NCI-H82 treated with DMSO at 0.1 percent for 48 hours (cell line): ENCODE measurements around the gene ENOX1.
A peak's percentile ranks its signal among the peaks of the same experiment; 100 is the strongest.

Experiments used
- DNase-seq: peaks from one replicate; lab custom pipeline; 2025; ENCODE audit not compliant: unreplicated experiment; lab: John Stamatoyannopoulos, UW

ENOX1 gene

GRCh38 chr13:43325636-43326035 is 461.1 kb downstream of the ENOX1 start:
- no peak for DNase-seq

GRCh38 chr13:43324129-43324528 is 462.6 kb downstream of the ENOX1 start:
- no peak for DNase-seq

- DNase-seq: no peak
Measured at GRCh38 chr13:43319617-43320444, 466.9 kb downstream of the ENOX1 start.

DNA sequence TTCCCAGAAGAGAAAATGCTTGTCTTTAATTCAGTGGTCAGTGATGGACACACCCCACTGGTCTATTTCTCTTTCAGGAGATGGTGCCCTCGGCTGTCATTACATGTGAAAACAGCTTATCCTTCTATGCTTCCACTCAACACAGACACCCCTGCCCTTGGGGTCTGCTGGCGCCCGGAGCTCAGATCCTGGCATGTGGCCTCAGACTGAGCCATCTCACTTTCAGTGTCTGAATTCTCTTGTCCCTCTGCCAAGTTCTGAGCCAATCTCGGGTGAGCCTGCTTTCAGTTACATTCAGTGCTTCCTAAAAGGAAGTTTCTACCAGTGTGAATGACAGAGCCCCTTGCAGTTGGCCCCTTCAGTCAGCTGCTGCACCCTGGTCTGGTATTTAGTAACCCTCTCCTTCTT is 469.8 kb downstream of the ENOX1 start:
- no peak for DNase-seq

DNA sequence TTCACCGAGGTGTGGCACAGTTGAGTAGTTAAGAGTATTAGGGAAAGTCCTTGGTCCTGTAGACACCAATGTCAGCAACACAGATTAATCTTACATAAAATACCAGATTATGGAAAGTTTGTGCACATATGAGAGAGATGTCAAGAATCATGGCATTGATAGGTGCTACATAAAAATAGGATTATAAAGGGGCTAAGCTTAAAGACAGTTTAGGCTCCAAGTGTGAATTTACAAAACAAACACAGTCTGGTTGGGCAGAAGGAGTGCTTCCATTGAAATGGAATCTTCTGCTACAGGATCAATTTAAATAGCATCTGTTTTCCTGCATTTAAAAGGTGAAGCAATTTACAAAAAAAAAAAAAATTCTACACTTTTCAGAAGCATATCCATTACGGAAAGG is 470.5 kb downstream of the ENOX1 start:
- peak; percentile 27 for DNase-seq

DNA sequence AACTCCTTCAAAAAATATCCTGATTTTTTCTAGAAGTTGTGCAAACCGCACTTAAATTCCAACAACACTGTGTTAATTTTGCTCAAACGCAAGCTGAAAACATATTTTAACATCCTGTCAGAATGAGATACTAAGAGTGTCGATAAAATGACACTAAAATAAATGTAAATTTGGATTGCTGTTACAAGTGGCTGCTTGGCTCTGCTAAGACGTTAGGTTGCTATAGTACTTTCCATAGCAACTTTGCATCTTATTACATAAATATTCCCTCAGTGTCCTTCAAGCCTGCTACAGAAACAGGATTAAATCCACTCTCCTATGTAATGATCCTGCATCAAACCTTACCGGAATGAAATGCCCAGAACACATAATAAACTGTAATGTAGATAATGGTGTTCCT is 471.2 kb downstream of the ENOX1 start:
- DNase-seq: no peak

- no peak for DNase-seq
Measured at GRCh38 chr13:43309311-43309710, 477.5 kb downstream of the ENOX1 start.

GRCh38 chr13:43307921-43308433 is 478.8 kb downstream of the ENOX1 start:
- DNase-seq: peak; percentile 33

- no peak for DNase-seq
Measured at GRCh38 chr13:43307221-43307920, 479.4 kb downstream of the ENOX1 start.

- DNase-seq: no peak
Measured at GRCh38 chr13:43306372-43306771, 480.4 kb downstream of the ENOX1 start.

DNA sequence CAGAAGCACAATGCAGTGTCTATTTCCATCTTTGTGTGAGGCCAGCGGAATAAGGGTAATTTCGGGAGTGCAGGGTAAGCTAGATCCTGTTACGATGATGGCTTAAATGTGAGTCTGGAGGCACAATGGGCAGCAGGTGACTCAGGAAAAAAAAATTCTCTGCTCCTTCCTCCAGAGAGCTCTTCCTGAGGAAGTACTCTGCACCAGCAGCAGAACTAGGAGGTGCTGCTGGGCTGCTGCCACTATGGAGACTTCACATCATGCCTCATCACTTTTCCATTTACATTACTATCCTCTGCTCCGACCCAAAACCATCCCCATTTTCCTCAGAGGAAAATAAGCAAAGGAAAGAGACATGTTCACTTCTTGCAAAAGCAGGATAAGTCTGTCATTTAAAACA is 481.4 kb downstream of the ENOX1 start:
- no peak for DNase-seq

DNA sequence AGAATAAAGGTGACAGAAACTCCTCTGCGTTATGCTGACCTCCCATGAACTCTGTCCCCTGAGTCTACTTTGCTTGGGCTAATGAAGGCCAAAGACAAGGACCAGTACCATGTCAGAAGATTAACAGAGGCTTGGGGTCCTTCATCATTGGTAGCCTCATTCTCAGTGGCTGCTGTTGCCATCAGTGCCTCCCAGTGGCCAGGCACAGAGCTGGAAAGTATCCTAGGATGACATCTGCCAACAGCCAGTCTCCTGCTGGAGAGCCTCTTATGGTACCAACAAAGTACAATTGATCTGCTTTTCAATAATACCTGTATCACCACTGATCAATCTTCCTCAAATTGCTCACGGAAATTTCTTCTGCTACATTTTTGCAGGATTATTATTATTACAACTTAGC is 481.8 kb downstream of the ENOX1 start:
- DNase-seq: no peak

- DNase-seq: no peak
Measured at GRCh38 chr13:43304449-43304848, 482.3 kb downstream of the ENOX1 start.

DNA sequence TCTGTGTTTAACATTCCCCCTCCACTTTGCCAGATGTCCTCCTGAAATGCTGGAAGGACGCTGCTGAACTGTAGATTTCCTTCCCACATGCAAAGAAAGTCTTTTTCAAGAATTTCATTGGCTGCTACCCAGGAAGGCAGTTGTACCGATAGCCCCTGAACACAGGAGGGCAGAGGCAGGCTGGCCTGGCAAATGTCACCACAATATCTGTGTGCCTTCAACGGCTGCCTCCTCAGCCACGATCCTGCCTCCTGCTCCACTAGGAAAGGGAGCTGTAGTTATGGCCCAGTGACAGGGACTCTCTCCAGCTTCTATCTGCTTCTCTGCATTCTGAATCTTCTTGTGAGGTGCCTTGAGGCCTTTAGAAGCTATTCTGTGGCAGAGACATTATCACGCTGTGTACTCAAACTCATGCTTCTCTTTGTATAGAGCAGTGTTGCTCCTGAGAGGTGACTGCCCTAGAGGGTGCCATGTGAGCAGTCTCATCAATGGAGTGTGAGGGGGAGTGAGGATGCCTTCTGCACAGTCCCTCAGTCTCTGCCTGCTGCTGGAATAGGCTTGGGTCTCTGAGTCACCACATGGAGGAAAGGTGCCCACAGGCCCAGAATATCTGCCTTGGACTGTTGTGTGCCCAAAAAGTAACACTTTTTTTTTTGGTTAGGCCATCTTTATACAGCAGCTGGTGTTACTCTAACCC is 483.6 kb downstream of the ENOX1 start:
- DNase-seq: peak; percentile 22

DNA sequence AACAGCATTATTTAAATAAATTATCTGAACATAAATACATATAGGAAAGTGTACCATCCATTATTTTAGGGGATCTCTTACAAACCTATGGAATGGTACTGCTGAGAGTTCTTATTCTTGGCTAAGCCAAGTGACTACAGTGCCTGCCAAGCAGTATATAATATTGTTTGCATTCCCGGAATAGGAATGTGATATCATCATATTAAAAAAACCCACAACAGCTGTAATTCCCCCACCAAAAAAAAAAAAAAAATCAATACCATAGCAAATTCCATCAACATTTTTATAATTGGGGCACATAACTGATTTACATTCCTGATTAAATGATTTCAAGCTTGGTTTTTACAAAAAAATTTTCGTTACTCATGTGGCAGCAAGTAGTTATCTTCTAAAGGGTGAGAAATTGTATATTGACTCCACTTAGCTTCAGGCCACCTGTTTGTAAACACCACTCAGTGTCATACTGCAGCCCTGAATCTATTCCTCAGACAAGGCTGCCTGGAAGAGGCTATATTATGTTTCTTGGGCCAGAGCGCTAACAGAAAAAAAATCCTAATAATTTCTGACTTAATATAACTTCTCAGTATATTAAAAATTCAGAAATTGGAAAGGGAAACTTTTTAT is 485.3 kb downstream of the ENOX1 start:
- DNase-seq: no peak

DNA sequence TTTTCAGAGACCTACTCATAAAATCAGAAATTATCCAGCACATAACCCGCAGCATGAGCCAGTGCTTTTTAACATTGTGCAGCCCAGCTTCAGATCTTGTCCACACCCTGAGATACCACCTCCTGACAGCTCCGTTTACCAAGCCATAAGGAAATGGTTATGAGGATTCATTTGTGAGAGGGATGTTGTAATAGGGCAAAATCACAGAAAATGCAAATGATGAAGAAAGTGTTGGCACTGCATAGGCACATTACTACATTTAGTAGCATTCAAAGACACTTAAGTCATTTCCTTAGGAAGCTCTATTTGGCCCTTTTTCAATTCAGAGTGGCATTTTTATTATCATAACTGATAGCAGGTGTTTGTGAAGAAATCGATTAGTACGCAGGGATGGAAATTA is 485.9 kb downstream of the ENOX1 start:
- DNase-seq: no peak

GRCh38 chr13:43299374-43299773 is 487.4 kb downstream of the ENOX1 start:
- no peak for DNase-seq

- no peak for DNase-seq
Measured at GRCh38 chr13:43298816-43299215, 488.0 kb downstream of the ENOX1 start.

DNA sequence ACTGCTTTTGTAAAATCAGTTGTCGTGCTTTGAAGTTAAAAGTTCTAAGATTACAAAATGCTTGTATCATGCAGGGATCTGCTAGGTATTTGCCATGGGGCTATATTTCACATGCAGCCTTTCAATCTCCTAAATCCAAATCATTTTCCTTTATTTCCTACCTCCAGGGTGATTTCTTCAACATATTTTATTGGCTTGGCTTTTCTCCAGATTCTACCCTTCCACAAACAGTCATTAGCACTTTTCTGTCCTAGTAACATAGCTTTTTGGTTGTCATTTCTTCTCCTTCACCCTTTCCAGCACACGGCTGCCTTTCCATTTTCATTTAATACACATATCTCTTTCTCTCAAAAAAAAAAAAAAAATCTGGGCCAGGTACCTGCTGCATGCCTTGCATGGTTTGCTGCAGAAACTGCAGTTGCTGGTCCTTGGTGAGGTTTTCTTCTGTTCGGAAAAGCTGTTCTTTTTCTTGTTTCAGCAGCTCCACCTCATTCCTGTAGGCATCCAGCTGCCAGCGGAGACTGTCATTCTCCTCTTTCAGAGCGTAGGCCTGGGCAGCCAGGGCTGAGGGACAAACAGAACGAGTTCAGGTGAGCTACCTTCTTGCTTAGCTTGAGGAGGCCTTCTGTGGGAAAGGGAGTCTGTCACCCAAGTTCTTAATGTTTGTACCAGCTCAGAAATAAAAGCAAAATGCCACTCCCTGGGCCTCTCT is 488.6 kb downstream of the ENOX1 start:
- DNase-seq: no peak

DNA sequence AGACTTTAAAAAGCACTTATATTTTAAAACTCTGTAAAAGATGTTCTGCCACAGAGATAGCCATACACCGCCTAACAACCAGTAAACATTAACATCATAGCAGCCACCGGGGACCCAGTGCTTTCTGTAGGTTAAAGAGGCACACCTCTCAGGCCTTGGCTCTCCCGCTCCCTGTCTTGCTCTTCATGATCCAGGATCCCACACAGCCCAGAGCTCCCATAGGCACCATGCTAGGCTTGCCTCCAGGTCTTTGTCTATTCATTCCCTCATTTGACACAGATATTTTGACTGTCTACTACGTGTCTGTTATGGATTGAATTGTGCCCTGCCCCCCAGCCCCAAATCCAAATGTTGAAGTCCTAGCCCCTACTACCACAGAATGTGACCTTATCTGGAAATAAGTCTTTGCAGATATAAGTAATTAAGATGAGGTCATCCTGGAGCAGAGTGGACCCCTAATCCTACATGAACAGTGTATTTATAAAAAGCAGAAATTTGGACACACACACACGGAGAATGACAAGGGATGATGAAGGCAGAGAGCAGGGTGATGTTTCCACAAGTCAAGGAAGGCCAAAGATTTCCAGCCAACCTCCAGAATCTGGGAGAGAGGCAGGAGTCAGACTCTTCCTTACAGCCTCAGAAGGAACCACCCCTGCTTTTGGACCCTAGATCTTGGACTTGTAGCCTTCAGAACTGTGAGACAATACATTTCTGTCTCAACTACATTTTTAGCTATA is 490.8 kb downstream of the ENOX1 start:
- no peak for DNase-seq
